ENCODE measurements around the gene RTN4RL1.

Gene RTN4RL1

DNA sequence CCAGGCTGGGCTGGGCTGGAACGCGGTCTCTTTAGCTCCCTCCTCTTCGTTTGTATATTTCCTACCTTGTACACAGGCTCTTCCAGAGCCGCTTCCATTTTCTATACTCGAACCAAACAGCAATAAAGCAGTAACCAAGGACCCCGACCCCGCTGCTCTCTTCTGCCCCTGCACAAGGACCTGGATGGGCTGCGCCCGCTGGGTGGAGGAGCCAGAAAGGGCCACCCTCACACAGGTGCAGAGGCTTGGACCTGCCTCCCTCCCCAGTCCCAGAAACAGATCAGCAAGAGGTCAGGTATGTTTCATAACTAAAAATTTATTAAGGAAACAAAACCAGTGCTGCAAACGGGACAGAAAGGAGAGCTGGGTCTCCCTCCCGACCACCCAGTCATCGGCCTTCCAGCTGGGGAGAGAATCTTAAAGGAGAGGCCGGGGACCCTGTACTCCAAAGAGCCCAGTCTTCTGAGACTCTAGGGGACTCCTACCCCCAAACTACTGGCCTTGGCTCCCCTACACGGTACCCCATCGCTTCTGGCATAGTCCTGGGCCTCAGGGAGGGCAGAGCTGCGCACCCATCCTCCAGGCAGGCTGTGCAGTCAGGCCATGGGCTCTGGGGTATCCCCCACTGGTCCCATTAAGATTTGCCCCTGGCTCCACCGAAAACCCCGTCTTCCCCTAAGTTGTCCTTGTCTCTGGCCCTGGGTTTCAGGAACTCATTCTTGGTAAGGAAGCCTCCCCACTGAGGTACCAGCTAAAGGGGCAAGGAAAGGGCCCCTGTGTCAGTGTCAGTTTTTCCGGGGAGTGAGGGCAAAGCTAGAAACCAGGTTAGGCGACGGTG is 34.6 kb upstream of the RTN4RL1 start:
- no peak for DNase-seq (ENCODE audit: low read depth in 2 of 2)

- DNase-seq (ENCODE audit: low read depth in 2 of 2), result no peak
Measured at GRCh38 chr17:2058586-2059546, 33.7 kb upstream of the RTN4RL1 start.

GRCh38 chr17:2057760-2058585 is 32.8 kb upstream of the RTN4RL1 start:
- DNase-seq (ENCODE audit: low read depth in 2 of 2), result no peak

- DNase-seq (ENCODE audit: low read depth in 2 of 2), result no peak
Measured at GRCh38 chr17:2057175-2057759, 32.1 kb upstream of the RTN4RL1 start.

- DNase-seq (ENCODE audit: low read depth in 2 of 2), result no peak
Measured at GRCh38 chr17:2056206-2057174, 31.4 kb upstream of the RTN4RL1 start.

GRCh38 chr17:2055292-2056205 is 30.4 kb upstream of the RTN4RL1 start:
- DNase-seq (ENCODE audit: low read depth in 2 of 2), result no peak

GRCh38 chr17:2054512-2055291 is 29.6 kb upstream of the RTN4RL1 start, which contains the start of gene HIC1:
TSS of gene HIC1 (plus strand) at chr17:2055103. CDS start at chr17:2056691, 1,588 bp downstream.
- DNase-seq (ENCODE audit: low read depth in 2 of 2), result peak in 1 of 2 donors; percentile 73

GRCh38 chr17:2054262-2054511 is 29.1 kb upstream of the RTN4RL1 start:
- DNase-seq (ENCODE audit: low read depth in 2 of 2), result no peak

- DNase-seq (ENCODE audit: low read depth in 2 of 2), result peak; percentile 64 to 68
Measured at GRCh38 chr17:2053380-2054261, 28.5 kb upstream of the RTN4RL1 start.

DNA sequence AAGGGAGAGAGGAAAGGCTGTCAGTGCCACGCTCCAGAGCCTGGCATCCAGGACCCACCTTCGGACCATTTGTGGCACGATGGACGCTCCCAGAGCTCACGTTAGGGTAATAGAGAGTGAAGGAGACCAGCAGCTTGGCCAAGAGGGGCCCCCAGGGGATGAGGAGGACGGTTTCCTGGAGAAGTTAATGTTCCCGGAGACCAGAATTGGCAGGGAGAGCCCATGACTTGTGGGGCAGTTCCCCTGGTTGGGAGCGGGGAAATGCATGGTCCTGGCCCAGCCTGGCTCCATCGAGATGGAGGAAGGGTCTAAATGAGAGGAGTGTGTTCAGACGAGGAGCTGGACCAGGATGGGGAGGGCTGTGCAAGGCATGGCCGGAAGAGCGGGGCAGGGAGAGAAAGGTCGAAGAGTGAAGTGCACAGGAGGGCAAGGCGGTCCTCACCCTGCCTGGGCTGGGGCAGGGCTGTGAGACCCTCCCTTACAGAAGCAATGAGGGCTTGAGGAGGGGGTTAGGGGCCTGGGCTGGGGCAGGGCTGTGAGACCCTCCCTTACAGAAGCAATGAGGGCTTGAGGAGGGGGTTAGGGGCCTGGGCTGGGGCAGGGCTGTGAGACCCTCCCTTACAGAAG is 26.9 kb upstream of the RTN4RL1 start:
- DNase-seq (ENCODE audit: low read depth in 2 of 2), result no peak

DNA sequence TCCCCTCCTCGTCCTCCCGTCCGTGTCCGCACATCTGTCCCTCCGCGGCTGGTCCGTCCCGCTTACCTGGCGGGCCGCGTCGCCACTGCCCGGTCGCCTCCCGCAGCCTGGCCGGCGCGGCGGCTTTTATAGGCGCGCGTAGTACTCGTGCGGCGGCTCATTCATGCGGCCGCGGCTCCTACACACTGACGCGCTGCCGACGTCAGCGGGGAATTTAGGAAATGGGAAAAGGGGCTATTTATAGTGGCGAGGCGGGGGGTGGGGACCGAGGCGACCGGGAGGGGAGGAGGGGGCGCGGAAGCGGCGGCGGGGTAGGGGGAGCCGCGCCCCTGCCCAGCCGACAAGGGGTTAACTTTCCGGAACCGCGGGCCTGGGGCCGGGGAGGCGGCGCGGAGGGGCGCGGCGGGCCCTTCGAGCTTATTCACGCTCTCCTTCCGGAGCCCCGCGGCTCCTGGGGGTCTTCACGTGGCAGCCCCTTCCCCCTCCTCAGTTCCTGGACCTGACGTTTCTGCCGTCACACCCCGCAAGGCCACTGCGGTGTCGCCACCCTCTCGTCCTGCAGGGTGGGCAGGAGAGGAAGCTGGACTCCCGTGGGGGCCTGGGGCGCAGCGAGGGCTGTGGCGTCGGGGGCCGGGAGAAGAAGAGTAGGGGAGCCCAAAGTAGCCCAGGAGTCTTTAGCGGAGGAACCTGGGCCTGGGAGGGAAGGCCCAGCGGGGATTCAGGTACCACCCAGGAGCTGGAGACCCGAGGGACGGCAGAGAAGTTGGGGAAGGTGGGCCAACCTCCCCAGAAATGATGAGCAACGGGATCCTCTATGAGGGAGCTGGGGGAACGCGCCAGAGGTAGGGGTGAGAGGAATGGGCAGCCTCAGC is 26.2 kb upstream of the RTN4RL1 start:
- no peak for DNase-seq (ENCODE audit: low read depth in 2 of 2)

DNA sequence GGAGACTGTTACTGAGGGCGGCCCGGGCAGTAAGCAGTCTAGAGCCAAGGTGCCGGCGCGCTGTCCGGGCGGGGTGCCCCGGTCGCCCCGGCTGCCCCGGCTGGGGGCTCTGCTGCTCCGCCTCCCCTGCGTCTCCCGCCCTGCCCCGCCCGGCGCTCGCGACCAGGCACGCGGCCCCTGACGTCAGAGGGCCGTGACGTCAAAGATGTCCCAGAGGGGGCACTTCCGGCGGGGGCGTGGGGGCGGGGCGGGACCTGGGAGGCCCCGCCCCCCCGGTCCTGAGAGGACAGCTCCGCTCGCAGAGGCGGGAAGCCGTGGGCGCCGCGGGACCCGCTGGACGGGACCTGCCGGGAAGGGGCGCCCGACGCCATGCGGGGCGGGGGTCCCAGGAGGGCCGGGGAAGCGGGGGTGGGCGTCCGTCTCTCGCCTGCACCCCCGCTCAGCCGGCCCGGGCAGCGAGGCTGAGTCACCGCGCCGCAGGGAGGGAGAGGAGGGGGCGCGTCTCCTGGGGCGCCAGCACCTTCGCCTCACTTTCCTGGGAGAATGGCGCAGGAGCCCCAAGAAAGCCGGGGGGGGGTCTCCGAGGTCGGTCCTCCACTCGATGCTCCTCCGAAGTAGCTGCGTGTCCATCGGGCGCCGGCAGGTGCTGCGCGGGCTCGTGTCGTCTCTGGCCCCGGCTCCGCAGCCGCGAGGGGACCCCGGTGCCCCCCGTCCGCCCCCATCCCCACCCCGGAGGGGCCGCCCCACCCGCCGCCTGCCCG is 25.3 kb upstream of the RTN4RL1 start:
- DNase-seq (ENCODE audit: low read depth in 2 of 2), result peak in 1 of 2 donors; percentile 62

DNA sequence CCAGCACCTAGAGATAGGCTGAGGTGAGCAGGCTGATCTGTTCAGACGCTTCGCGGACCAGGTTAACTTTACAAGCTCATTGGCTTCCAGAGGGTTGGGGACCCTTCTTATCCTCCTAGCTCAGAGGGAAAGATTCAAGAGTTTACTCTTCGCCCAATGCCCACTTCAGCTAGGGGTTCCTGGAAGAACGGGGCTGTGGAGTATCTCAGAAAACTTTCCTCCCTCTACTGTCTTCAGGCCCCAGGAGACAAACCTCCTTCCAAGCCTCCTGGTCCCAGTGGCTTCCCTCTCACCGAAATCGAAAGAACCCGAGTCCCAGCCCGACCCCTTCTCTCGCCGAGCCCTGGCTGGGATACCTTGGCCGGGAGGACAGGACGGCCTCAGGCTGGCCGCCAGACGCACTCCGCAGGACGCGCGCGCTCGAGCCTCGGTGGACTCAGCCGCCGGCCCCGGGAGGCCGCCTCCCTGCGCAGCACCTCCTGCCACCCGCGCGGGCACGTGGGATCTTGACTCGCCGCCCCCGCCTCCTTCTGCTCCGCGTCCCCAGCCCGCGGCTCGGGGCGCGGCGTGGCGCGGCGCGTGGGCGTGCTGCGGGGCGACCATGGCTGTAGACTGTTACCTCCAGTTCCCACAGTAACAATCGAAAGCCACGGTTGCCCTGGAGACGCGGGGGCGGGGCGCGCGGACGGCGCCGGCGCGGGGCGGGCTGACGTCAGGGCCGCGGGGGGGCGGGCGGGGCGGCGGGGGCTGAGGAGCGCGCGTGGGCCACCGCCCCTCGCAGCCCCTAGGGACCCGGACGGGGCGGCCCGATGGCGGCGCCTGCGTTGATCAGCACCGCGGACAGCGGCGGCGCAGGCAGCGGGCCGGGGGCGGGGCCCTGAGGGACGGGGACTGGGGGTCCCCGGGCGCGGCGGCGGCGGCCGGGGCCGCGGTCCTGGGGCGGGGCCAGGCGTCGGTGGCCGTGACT is 24.5 kb upstream of the RTN4RL1 start:
- peak; percentile 89 for DNase-seq (ENCODE audit: low read depth in 2 of 2)

- DNase-seq (ENCODE audit: low read depth in 2 of 2), result no peak
Measured at GRCh38 chr17:2048805-2049204, 23.7 kb upstream of the RTN4RL1 start.
